NCI-H1436 (cell line): Measurements from ENCODE around the gene KRT40.

Source experiments
- DNase-seq: peaks from one replicate; lab custom pipeline; 2025; lab: John Stamatoyannopoulos, UW

Gene KRT40

DNA sequence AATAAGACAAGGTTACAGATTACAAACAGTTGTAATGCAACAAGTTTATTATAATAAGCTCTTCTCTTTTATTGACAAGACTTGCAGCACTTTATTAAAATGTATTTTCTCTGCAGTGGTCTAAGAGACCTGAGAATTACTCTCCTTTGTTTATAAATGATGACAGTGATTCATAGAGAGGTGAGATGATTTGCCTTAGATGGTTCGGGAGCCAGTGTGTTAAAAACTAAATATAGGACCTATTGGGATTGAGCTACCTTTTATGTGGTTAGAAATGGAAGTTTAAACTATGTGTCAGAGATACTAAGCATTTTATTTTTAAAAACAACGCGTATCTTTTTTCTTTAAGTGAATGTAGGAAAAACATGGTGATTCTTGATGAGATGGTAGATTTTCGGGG lies 12.7 kb upstream of the KRT40 start:
- DNase-seq: no peak

DNA sequence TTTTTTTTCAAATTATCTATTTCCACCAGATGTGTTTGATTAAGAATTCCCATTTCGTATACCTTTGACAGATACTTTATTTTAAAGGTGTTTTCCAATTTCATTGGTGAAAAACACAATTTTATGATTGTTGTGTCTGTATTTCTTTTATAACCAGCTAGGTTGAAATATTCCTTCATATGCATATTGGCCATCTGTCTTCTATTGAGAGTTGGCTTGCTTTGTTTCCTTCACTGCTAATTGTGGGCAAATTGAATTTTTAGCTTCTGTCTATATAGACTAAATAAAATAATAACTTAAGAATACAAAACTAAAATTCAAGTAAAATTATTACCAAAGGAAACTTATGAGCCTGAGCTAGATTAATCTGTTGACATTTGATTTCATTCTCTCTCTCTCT lies 11.0 kb upstream of the KRT40 start:
- DNase-seq: no peak

GRCh38 chr17:40993839-40994238 lies 9.7 kb upstream of the KRT40 start, which contains the start of gene KRTAP3-3:
Gene KRTAP3-3, minus strand, starts transcription at chr17:40994164. Its CDS starts 67 bp downstream, at chr17:40994097.
- peak; percentile 92 for DNase-seq

DNA sequence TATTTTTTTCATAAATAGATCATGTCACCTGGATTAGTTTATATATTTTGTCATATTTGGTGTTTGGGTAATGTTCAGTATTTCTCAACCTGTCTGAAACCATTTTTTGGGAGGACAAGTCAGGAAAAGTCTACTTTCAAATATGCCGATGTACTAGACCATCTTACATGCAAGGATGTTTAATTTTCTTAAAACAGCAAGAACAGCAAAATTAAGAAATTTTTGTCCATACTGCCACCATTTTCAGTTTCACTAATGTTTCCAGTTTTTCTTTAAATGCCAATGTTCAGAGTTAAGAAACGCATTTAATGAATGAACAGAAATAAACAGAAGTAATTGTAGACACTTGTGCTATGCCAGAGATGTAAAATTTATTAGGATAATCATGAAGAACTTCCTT lies 9.0 kb upstream of the KRT40 start:
- no peak for DNase-seq

DNA sequence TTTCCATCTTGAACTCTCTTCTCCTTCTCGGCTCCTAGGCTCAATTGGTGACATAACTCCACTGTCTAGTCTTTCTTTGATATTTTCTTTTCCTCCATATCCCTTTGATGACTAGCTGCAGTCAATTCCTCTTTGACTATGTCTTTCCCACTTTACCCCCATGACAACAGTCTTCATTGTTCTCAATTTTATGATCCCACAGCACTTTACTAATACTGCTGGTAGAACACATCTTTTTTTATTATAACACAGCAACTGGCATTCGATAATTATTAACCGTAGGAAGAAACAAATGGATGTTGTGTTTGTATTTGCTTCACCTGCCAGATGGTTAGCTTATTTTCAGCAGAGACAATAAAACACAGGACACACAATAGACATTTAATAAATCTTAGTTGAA lies 8.5 kb upstream of the KRT40 start:
- DNase-seq: no peak

DNA sequence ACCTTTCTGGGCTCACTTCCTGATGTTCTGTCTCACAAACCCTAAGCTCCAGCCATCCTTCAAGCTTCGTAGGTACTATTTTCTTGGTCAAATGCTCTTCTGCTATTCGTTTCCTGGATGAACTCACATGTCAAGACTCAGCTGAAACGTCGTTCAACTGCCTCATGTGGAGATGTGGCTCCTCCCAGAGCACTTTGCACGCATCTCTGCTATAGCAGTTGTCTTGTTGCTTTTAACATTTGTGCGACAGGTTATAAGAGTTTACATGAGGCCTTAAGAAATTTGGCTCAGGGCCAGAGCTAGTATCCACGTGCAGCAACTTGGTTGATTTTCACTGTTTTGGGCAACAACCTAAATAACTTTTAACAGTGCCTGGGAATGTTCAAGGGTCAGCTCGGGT lies 2.8 kb upstream of the KRT40 start:
- no peak for DNase-seq

GRCh38 chr17:40981115-40981514 lies 3.0 kb downstream of the KRT40 start:
- no peak for DNase-seq

DNA sequence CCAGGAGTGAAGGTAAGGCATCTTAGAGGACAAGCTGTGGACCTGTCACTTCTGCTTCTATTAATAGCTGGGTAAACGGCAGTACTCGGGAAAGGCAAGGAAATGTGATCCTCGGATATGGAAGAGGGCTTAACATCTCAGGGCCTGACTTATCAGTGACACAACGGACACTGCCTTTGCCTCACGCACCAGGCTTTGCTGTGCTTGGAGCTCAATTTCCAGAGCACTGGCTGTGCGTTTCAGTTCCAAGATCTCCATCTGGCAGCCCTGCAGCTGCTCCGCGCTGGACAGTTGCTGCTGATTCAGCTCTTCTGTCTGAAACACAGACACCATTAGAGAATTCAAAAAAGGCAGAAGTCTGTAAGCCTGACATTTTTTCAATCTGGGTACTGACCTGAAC lies 3.5 kb downstream of the KRT40 start:
- no peak for DNase-seq

DNA sequence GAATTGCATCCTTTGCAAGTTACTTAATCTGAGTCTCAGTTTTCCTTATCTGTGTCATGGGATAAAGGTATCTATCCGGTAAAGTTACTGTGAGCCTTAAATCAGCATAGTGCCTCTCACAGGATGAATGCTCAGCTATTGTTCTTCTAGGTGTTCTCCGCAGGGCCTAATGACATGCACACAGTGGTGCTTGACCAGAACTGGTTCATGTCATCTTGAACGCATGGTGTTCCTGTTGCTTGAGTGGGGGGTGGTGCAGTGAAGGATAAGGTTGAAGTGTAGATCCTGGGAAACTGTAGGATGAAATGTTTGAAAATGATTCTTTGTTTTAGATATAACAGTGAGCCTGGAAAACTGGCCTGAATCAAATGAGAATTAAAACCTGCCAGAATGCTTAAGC lies 4.0 kb downstream of the KRT40 start:
- DNase-seq: no peak

DNA sequence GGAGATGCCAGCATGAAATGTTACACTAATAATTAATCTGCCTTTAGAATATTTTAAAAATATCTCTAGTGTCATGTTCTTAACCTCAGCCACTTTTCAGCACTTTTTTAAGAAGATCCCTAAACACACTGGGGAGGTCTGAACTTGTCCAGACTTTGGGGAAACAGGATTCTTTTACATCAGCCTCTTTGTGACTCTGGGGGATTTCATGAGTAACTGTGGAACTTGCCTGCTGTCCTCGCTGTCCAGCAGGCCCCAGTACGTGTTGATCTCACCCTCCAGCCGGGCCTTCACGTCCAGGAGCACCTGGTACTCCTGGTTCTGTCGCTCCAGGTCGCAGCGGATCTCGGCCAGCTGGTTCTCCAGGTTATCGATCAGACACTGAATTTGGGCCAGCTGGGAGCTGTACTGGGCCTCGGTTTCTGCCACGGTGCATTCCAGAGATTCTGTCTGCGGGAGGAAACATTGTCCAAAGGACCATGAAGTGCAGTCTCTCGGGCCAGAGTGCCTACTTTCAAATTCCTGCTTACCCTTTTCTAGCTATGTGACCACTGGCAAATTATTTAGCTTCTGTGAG lies 5.5 kb downstream of the KRT40 start:
- no peak for DNase-seq

- DNase-seq: no peak
These were observed 8.6 kb downstream of the KRT40 start for GRCh38 chr17:40975516-40975915.

- DNase-seq: no peak
These were observed 9.8 kb downstream of the KRT40 start for GRCh38 chr17:40974366-40974765.

DNA sequence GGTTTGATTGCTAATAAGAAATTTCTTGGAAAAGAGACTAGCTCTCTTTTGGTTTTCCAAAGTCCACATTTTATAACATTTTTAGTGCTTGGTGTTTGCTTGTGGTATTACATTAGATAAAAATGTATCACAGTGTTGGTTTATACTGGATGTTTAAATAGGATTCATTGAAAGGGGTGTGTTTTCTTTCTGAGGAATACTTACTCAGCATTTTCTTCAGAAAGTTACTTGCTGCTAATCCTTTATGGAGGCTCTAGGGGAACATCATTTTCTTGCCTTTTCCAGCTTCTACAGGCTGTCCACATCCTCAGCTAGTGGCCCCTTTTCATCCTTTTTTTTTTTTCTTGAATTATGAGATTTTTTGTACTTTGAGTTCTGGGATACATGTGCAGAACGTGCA lies 16.5 kb downstream of the KRT40 start:
- DNase-seq: no peak

GRCh38 chr17:40966848-40967247 lies 17.3 kb downstream of the KRT40 start, which contains the start of gene KRT39:
Gene KRT39, minus strand, starts transcription at chr17:40966948. Its CDS starts 92 bp downstream, at chr17:40966856.
- DNase-seq: no peak

DNA sequence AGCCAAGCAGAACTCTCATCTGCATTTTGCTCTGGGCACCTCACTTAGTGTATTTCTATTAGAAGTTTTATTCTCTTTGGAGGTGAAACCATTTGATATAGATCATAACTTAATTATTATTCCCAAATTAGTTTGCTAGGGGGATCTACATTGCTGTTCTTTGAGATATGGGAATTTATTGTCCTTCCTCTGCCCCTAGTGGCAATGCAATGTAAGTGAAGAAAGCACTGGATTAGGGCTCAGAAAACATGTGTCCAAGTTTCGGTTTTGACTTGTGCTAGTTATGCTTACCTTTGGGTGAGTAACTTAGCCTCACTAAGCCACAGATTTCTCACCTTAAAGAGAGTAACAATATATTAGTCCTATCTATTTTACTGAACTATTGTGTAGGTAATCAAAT lies 20.3 kb downstream of the KRT40 start:
- no peak for DNase-seq

DNA sequence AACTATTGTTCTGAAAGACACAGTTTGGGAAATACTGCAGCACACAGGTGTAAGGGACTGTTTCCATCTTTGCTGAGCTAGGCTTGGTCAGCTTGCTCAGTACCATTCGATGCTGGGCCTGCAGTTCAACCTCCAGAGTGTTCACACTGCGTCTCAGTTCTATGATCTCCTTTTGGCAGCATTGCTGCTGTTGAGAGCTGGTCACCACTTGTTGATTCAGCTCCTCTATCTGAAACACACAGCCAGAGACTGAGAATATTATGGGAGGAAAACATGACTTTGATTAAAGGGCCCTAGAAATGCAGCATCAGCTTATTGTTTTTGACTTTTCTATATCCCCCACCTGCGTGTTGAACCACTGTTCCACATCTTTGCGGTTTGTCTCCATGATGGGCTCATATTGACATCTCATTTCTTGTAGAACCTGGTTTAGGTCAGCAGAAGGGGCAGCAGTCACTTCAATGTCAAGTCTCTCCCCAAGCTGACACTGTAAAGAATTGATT lies 22.0 kb downstream of the KRT40 start:
- DNase-seq: no peak

DNA sequence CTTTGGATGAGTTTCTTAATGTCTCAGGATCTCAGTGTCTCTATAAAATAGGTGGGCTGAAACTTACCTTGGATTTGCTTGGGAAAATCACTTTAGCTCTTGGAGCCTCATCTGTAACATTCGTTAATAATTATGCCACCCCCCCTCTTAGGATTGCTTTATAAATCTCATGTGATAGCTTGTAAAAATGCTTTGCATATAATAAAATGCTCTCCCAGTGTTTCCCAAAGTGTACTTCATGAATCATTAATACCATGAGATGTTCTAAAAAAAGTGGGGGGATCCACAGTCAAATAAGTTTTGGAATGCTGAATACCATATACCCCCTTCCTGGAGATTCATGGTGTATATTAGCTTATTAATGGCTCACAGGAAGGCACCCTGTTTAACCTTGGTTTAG lies 22.5 kb downstream of the KRT40 start:
- no peak for DNase-seq

DNA sequence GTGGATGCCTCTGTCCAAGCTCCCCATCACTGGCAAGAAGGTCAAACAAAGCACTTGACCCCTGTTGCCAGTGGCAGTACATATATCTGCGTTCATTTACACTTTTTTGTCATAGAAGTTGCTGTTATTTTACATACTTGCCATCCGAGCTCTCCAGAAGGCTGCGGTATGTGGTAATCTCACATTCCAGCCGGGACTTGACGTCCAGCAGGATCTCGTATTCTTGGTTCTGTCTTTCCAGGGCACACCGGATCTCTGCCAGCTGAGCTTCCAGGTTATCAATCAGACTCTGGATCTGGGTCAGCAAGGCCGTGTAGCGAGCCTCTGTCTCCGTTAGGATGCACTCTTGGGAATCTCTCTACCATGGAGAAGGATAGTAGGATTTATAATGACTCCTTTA lies 24.0 kb downstream of the KRT40 start:
- no peak for DNase-seq

- DNase-seq: no peak
These were observed 25.8 kb downstream of the KRT40 start for GRCh38 chr17:40958086-40958953.

DNA sequence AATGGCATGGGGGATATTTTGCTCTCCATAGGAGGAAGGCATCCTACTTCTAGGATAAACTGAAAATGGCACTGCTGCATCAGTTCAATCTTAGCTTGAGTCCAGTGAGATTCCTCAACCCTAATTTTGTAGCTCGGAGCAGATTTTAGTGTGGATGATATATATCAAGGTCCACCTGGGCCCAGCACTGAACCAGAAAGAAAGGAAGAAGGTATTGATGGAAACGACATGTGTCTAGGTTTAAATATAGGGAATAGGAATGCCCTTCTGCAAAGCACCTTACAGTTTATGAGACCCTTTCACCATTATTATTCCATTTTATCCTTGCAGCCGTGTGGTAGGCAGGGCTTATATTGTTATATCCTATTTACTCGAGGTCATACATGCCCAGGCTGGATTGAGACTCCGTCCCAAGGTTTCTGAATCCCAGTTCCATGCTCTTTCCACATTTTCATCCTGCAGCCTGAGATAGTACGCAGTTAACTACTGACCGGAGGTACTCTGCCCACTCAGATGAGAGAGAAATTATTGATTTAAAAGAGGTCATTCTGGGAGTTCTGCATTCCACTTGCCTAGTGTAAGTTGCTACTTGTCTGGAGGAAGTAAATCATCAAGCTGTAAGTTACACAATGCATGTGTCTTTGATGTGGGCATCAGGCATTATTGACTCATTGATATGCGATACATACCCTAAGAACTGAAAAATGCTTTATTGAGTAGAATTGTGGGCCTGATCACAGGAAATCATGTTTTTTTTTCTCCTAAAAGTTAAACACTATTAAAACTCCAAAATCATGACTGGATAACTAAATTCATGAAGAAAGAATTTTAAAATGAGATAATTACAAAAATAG lies 27.5 kb downstream of the KRT40 start:
- DNase-seq: no peak

- no peak for DNase-seq
These were observed 30.2 kb downstream of the KRT40 start for GRCh38 chr17:40953881-40954280.

- no peak for DNase-seq
These were observed 31.5 kb downstream of the KRT40 start for GRCh38 chr17:40952661-40953060.
